Activated CD8-positive, alpha-beta memory T cell treated with anti-CD3 and anti-CD28 coated beads, Interleukin-2, amount 50 U/mL, for 1 hour (primary cell): ENCODE results near the gene WHRN.

Experiments
- DNase-seq: peaks from one replicate; pipeline ENCODE4 v3.0.0-alpha.2; 2020; ENCODE audit errors: extremely low read depth

The WHRN gene

DNA sequence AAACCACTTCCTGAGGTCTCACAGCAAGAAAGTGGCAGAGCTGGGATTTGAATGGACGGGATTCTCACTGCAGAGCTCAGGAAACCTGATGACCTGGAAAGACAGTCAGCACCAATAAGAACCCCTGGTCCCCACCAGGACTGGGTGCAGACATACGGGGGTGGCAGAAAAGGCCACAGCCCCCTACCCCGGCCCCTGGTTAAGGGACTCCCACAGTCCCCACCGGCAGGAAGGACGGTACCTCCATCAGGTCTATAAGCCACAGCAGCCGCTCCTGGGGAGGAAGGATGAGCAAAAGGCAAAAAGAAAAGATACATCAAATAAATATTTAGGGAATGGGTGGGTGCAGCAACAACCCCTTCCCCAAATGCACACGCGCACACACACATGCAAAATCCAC lies 85.5 kb downstream of the WHRN start:
- no peak for DNase-seq

DNA sequence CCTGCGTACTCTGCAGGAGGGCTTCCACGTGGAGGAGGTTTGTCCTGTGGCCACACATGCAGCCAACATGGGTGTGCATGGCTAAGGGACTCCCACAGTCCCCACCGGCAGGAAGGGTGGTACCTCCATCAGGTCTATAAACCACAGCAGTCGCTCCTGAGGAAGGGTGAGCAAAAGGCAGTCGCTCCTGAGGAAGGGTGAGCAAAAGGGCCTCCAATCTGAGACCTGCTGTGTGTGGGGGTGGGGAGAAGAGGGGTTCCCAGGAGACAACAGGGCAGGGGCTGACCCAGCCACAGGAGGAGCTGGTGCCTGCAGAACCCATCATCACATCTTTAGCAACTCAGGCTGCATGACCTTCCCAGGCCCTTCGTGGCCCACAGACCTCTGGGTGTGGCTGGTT lies 87.2 kb downstream of the WHRN start:
- no peak for DNase-seq

- DNase-seq = no peak
Measured at GRCh38 chr9:114417511-114417910, 87.8 kb downstream of the WHRN start.

DNA sequence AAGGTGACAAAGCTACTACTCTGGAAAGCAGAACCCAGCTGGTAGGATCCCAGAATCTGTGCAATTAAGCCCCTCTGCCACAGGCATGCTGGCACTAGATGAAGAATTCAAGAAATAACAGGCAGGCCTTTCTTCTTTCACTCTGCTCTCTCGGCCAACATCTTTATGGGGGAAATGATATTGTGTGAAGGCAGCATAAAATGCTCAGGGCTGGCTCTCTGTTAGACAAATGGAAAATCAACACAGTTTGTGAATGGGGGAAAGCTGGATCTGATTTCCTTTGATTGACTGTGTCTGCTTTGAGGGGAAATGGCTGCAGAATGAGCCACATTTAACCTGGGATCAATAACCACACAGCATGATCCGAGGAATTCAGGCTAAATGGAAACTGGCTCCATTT lies 88.4 kb downstream of the WHRN start:
- no peak for DNase-seq

GRCh38 chr9:114416290-114416689 lies 89.0 kb downstream of the WHRN start:
- no peak for DNase-seq

DNA sequence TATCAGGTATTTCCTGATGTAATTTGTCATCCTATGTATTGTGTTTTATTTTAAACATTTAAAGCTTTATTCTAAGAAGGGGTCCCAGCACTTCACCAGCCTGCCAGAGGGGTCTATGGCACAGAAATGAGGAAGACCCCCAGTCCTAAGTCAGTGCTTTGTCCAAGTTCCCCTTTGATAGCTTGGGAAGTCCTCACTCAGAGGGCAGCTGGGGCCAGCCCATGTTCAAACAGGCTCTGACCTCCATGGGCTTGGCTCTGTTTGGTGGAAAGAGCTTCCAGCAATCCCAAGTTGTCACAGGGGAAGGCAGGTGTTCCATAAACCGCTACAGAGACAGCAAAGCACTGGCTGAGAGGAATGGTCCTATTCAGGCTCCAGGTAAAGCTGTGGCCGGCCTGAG lies 90.9 kb downstream of the WHRN start:
- DNase-seq = no peak

GRCh38 chr9:114413861-114414301 lies 91.4 kb downstream of the WHRN start:
- no peak for DNase-seq

DNA sequence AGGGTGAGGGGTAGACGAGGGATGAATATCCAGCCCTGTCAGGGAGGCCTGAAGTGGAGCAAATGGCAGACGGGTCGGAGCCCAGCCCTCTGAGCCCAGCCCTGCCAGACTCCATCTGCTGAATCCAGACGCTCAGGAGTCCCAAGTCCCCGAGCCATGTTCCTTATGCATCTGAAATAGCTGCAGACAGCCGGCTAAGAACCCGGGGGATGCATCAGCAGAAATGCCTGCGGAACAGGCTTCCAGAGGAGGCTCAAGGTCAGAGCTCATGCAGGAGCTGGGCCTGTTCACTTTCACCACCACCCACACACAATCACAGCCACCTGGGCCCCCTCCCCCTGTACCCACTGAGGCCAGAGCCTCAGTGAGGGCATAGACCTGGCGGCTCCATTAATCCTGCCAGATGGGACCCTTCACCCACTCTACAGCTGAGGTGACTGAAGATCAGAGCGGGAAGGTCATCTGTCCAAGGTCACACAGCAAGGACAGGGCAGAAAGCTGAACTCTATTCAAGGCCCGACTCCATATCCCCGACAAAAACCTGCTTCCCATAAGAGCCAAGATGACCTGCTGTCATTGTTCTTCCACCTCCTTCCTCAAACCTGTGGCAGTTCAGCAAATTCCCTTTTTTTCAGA lies 93.1 kb downstream of the WHRN start:
- DNase-seq = no peak

GRCh38 chr9:114411452-114411851 lies 93.8 kb downstream of the WHRN start:
- no peak for DNase-seq

GRCh38 chr9:114410910-114411309 lies 94.4 kb downstream of the WHRN start:
- no peak for DNase-seq

DNA sequence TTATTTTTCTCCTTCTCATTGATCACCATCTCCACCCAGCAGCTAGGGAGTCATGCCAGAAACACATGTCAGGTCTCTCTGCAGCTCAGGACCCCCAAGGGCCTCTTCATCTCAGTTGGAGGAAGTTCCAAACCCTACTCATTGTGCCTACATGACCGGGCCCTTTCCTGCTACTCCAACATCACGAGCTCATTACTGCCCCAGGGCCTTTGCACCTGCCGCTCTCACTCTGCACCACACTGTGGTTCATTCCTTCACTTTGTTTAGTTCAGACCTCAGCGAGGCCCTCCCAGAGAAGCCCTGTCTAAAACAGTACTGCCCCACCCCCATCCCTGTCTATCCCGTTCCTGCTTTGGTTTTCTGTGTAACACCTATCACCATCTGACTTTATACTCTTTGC lies 95.4 kb downstream of the WHRN start:
- no peak for DNase-seq

DNA sequence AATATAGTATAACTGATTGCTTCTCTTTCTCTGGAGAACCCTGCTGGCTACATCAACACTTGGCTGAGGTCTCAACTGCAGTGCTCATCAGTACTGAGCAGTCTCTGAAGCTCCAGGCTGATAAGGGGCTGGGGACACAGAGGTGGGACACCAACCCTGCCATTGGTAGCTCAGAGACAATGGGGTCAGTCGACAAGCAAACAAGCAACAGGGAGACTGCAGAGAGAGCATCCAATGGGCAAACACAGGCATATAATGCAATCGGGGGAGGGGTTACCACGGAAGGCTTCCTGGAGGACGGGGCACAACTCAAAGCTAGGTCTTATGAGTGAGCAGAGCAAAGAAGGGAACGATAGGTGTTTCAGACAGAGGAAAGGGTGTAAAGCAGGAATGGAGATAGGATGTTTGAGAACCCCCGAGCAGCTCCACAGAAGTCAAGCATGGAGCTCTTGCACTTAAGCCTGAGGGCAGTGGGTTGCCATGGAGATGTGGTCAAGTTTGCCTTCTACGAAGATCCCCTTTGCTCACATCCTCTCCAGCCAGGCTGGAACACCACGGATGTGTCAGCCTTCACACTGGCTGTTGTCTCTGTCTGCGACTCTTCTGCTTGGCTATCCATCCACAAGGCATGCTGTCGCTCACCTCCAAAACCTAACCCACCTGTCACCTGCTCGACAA lies 96.0 kb downstream of the WHRN start:
- DNase-seq = no peak

- no peak for DNase-seq
Measured at GRCh38 chr9:114408645-114409044, 96.6 kb downstream of the WHRN start.

- no peak for DNase-seq
Measured at GRCh38 chr9:114407889-114408288, 97.4 kb downstream of the WHRN start.

GRCh38 chr9:114406441-114406840 lies 98.8 kb downstream of the WHRN start:
- DNase-seq = no peak

GRCh38 chr9:114405294-114406034 lies 99.8 kb downstream of the WHRN start:
- DNase-seq = peak; percentile 55

- no peak for DNase-seq
Measured at GRCh38 chr9:114404531-114404930, 100.7 kb downstream of the WHRN start.

- DNase-seq = no peak
Measured at GRCh38 chr9:114403153-114403756, 102.0 kb downstream of the WHRN start.

GRCh38 chr9:114401344-114401743 lies 103.9 kb downstream of the WHRN start:
- no peak for DNase-seq

DNA sequence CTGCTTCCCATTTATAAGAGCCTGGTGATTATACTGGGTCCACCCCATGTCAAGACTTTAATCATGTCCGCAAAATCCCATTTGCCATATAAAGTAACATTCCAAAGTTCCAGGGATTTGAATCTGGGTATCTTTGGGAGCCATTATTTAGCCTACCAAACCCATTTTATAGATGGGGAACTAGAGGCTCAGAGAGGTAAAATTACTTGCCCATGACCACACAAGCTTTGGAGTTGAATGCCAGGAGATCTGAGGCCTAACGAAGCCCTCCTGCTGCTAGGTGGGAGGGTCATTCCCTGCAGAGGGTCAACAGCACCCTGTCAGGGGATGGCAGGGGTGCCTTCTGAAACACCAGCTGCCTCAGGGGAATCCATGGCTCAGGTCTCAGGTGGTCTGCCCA lies 104.5 kb downstream of the WHRN start:
- DNase-seq = no peak

DNA sequence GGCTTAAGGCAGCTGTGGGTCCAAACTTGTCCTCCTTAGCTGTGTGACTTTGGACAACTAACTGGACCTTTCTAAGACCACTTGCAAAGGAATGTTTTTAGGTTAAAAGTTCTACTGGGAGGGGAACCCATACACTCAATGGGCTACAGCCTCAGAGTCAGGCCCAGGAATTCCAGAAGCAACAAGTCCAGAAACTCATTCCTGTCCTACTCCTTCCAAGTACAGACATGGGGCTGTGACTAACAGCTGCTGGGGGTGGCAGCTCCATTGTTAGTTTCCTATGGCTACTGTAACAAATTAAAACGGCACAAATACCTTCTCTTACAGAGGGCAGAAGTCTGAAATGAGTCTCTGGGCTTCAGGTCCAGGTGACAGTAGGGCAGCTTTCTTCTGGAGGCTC lies 105.1 kb downstream of the WHRN start:
- DNase-seq = no peak

- no peak for DNase-seq
Measured at GRCh38 chr9:114399381-114399780, 105.9 kb downstream of the WHRN start.
